Activated CD4-positive, alpha-beta T cell treated with anti-CD3 and anti-CD28 coated beads for 48 hours (primary cell): ENCODE results near the gene ADAM12.

Source experiments
- DNase-seq: peaks from one replicate; pipeline ENCODE4 v3.0.0-alpha.2; 2020

Gene ADAM12

DNA sequence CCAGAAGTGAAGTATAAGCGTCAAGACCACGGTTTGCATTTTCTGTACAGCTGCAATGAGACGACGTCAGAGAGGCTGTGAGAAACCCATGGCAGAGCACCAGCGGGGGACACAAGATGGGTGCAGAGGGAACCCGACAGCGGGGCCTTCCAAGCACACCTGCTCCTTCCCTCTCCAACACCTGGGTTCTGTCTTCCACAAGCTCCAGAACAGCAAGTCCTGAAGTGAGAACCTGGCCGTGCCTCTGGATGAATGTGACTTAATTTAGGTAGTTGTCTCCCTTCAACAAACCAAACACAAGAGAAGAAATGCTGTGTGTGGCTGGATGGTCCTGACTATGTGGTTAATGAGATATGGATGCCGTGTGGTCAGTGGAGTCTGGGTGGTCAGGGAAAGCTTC is 76.1 kb downstream of the ADAM12 start:
- no peak for DNase-seq

DNA sequence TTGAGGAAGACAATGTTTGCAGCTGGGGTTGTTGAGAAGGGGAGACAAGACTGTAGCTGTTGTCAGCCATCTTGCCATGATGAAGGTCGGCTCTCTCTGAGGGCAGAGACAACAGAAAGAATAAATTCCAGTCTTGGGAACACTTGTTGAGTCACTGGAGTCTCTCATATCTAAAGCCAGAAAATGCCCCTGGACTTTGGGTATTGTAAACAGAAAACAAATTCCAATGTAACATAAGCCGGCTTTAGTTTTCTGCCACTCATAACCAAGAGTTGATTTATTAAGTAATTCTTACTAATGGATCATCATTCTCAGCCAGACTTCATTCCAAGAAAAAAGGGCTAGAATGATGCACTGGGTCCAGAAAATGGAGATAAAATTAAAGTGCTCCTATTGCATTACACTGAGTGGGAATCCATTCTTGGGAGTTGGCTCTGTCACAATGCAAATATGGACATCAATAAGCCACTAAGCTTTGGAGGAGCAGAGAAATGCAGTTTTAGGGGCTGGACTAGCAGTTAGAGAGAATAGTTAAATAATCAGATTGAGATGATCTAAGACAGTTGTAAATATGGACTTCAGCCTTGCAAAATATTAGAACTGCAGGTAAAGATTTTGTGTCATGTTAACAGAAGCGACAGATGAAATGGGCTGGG is 78.9 kb downstream of the ADAM12 start:
- DNase-seq: no peak

DNA sequence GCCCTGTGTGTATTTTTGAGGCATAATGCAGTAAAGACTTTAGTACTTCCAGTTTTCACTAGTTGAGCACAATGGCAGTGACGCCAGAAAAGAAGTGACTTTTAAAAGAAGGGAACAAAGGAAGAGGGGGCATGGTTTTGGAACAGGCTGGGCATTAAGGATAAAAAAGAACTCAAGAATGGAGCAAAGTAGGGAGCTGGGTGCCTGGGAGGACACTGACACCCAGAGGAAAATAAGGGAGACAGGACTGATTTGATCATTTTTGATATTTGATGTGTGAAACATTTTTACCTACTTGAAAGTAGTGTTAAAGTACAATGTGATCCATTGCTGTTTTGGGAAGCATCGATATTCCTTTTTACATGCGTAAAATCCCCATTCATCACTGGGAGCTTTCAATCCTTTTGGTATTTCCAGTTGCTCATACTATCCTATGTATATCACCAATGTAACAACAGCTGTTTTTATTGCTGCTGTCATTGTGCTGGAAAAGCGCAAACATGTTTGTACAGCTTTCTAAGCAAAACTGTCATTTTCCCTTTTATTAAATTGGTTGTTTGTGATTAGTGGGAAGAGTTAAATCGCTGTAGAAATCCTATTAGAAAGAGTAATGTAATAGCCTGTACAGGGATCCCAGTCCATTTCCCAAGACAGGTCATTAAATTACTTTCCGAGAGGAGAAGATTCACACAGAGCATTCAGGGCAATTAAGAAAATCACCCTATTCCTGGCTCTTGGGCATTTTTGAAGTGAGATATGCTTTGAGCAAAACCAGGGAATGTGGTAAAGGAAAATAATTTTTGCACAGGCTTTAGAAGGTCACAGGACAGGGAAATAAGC is 85.2 kb downstream of the ADAM12 start:
- DNase-seq: no peak

DNA sequence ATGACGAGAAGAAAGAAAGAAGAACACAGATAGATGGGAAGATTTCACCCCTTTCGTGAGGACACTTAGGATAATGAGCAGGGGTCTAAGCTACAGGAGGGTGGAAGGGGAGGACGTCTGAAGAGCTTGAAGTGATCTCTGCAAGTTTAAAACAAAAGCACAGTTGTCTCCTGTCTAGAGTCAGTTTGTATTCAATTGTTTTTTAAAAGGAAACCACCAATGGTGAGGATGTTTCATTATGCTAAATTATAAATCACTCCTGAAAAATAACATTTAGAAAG is 85.9 kb downstream of the ADAM12 start:
- DNase-seq: no peak

- no peak for DNase-seq
Measured at GRCh38 chr10:126301701-126302475, 86.4 kb downstream of the ADAM12 start.

GRCh38 chr10:126294451-126294850 is 93.8 kb downstream of the ADAM12 start:
- DNase-seq: no peak

DNA sequence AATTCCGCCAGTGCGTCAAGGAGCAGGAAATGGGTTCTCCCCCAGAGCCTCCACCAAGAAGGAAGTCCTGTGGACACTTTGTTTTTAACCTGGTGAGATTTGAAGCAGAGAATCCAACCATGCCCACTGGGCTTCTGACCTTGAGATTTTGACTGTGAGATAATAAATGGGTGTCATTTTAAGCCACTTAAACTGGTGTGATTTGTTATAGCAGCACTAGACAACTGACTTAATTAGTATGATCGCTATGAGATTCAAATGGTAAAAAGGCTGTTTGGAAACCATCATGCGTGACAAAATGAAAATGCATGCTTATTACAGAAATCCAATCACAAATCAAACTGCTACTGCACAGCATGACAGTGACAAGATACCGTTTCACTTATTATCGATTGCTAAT is 98.0 kb downstream of the ADAM12 start:
- DNase-seq: no peak

DNA sequence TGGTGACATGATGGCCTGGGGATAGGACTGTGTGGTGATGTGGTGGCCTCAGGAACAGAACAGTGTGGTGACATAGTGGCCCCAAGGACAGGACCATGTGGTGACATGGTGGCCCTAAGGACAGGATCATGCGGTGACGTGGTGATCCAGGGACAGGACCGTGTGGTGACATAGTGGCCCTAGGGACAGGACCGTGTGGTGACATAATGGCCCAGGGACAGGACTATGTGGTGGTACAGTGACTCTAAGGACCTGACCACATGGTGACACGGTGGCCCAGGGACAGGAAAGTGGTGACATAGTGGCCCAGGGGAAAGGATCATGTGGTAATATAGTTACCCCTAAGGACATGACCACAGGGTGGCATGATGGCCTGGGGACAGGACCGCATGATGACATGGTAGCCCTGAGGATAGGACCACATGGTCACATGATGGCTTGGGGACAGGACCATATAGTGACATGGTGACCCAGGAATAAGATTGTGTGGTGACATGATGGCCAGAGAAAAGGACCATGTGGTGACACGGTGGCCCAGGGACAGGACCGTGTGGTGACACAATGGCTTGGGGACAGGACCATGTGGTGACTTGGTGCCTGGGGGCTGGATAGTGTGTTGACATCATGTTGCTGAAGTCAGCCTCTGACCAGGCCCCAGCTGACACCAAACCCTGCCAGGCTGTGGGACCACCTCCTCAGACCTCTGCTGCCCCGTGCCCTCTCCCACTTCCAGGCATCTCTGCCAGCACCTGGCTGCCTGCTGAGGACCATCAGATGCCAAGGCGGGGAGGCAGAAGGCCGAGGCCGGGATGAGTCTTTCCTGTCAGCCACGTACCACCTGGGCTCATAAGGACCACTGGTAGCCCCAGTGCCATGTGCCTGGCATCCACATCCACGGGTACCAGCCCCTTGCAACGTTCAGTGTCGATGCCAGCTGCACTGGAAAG is 99.5 kb downstream of the ADAM12 start:
- DNase-seq: no peak

GRCh38 chr10:126286256-126286780 is 102.0 kb downstream of the ADAM12 start:
- no peak for DNase-seq

DNA sequence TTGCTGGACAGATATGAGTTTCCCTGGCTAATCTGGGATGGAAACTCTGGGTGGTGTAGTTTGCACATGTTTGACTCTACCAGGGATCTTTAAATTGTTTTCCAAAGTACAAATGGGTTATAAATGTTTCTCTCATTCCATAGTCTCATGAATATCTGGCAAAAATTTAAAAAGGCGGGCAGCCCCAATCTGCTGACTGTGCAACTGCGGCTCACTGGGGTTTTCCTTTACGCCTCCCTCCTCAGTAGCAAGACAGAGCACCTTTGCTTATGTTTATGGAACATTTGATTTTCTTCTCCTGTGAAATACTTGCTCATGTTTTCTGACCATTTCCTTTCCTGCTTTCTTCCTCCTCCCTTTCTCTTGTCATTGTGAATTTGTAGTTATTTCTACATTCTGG is 105.0 kb downstream of the ADAM12 start:
- DNase-seq: no peak

GRCh38 chr10:126278851-126279250 is 109.4 kb downstream of the ADAM12 start:
- DNase-seq: no peak

GRCh38 chr10:126277181-126277580 is 111.1 kb downstream of the ADAM12 start:
- no peak for DNase-seq

DNA sequence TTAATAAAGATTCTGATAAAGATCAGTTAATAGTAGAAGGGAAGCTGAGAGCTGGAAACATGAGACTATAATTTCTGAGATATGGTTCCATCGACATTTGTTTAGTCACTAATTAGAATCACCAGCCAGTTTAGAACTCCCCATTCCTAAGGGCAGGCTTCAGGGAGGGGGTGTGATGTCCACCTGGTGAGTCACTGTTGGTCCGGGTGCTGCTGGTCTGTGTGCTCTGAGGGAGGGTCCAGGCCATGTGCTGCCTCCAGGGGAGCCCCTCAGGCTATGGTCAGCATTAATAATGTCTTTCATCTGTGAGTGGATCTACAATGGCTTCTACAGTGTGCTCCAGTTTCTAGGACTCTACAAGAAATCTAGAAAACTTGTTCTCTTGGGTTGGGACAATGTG is 115.8 kb downstream of the ADAM12 start:
- DNase-seq: no peak

GRCh38 chr10:126270111-126270510 is 118.2 kb downstream of the ADAM12 start:
- no peak for DNase-seq

- DNase-seq: no peak
Measured at GRCh38 chr10:126268013-126268920, 120.0 kb downstream of the ADAM12 start.

DNA sequence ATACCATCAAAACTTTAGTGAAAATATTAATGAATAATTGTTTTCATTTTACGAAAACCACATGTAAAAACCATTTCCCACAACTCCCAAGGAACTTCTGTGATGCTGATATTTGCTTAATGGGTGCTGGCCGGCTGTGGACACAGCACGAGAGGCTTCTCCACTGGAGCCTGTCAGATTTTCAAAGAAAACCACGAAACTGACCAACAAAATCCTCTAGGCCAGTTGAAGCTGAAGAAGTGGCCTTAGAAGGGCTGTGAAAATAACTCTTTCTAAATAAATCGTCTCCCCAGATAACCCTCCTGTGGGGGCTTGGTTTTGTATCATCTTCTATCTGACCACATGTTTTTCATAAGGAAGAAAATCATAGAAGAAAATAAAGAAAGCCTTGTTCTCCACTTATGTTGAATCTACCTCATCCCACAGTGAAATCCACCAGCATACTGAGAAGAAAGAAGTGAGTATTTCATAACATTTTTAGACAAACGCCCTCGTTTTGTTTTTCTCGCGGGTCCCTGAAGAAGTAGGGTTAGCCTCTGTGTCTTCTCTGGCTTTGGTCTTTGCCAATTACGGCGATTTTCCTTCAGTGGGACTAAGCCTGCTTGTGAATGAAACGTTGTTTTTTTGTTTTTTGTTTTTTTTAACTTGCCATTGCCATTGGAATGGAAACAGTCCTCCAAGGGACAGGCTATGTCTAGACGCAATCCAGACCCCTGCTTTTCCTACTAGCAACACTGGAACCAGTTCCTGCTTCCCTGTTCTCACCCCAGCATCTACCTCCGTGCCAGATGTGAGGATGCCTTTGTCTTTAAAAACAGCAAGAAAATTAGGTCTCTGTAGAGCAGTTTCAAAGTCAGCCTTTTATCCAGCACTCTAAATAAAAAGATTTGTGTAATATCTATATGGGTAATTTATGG is 123.9 kb downstream of the ADAM12 start:
- DNase-seq: no peak

GRCh38 chr10:126263006-126263676 is 125.1 kb downstream of the ADAM12 start:
- DNase-seq: no peak

- no peak for DNase-seq
Measured at GRCh38 chr10:126262233-126262838, 125.9 kb downstream of the ADAM12 start.

DNA sequence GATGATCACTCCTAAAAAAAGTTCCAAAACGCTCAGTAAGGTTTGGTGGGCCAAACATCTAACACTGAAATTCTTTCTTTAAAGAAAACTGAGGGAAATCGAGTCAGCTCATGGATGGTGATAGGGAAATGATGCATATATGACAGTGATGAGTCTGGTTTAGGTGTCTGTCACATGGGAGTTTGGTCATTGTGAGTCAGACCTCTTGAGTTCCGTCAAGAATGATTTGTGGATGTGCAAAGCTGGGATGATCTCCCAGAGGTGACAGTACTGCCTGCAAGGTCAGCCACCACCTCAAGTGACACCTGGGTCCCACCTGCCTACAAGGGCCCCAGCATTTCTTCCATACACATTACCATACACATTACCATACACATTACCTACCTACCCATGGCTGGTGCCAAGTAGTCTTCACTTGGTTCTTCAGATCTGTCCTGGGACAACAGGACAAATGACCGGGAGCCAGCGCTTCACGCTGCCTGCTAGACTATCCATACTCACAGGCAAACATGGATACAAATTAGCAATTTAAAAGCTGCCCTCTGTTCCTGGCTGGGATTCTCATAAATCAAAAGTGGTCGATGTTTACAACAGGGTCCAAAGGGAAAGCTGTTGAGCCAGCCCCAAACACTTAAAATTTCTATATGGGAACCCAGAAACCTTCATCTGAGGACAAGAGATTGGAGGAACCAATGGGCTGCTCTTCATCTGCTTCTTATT is 128.4 kb downstream of the ADAM12 start:
- DNase-seq: no peak
